Loucy (cell line): ENCODE results near the gene RANGRF.

Experiments
- H2AFZ ChIP-seq: fragments of 200-600 bp; sonication (generic); 2 replicates; pipeline ENCODE4 v1.6.0; 2016; ENCODE audit warnings: antibody characterized with exemption, mild to moderate bottlenecking, low read length, moderate library complexity
- H3F3A ChIP-seq: fragments of 200-600 bp; 2 replicates; pipeline ENCODE4 v1.6.0; 2016; ENCODE audit warnings: antibody characterized with exemption, low read depth, mild to moderate bottlenecking
- H3K27me3 ChIP-seq: fragments of 200-600 bp; sonication (generic); 2 replicates; pipeline ENCODE4 v1.6.1; 2014; ENCODE audit warnings: low read length, mild to moderate bottlenecking; ENCODE audit not compliant: insufficient read depth, poor library complexity, severe bottlenecking
- H3K36me3 ChIP-seq: fragments of 200-600 bp; sonication (generic); 2 replicates; pipeline ENCODE4 v1.6.1; 2016; ENCODE audit warnings: low read length; ENCODE audit not compliant: insufficient read depth
- H3K4me1 ChIP-seq: fragments of 200-600 bp; sonication (generic); 2 replicates; pipeline ENCODE4 v1.5.1; 2014; ENCODE audit warnings: low read length, mild to moderate bottlenecking; ENCODE audit not compliant: insufficient read depth, poor library complexity, severe bottlenecking
- H3K4me2 ChIP-seq: fragments of 200-600 bp; sonication (generic); 2 replicates; pipeline ENCODE4 v1.6.0; 2014; ENCODE audit warnings: antibody characterized with exemption, low read length, low read depth, mild to moderate bottlenecking; ENCODE audit not compliant: poor library complexity, severe bottlenecking
- H3K4me3 ChIP-seq: fragments of 200-600 bp; sonication (generic); 2 replicates; pipeline ENCODE4 v1.5.1; 2014; ENCODE audit warnings: low read length, mild to moderate bottlenecking, mixed read lengths; ENCODE audit not compliant: poor library complexity, severe bottlenecking
- H3K79me2 ChIP-seq: fragments of 200-600 bp; sonication (generic); 2 replicates; pipeline ENCODE4 v1.6.1; 2014; ENCODE audit warnings: low read length; ENCODE audit not compliant: insufficient read depth
- H3K9ac ChIP-seq: fragments of 200-600 bp; sonication (generic); 2 replicates; pipeline ENCODE4 v1.6.0; 2014; ENCODE audit warnings: mild to moderate bottlenecking, low read depth, low read length, moderate library complexity; ENCODE audit not compliant: poor library complexity, severe bottlenecking
- H3K9me2 ChIP-seq: fragments of 200-600 bp; sonication (generic); replicated peaks from 2 replicates; pipeline ENCODE4 v1.6.1; 2016; ENCODE audit warnings: low read depth, low read length, mixed read lengths
- H3K9me3 ChIP-seq: fragments of 200-600 bp; sonication (generic); 2 replicates; pipeline ENCODE4 v1.6.1; 2014; ENCODE audit warnings: mild to moderate bottlenecking, antibody characterized with exemption, low read length, low read depth; ENCODE audit not compliant: insufficient read depth
- H4K20me1 ChIP-seq: fragments of 200-600 bp; sonication (generic); 2 replicates; pipeline ENCODE4 v1.6.0; 2014; ENCODE audit warnings: antibody characterized with exemption, low read length, mild to moderate bottlenecking; ENCODE audit not compliant: insufficient read depth, poor library complexity, severe bottlenecking
- EZH2phosphoT487 ChIP-seq: fragments of 200-600 bp; IDR thresholded peaks from 2 replicates; pipeline ENCODE4 v1.6.1; 2018; ENCODE audit warnings: antibody characterized with exemption, mild to moderate bottlenecking, moderate library complexity, borderline replicate concordance
- TF ChIP-seq, protein P1 (sequence below): fragments of 200-600 bp; sonication (generic); conservative IDR thresholded peaks from 2 replicates; pipeline ENCODE4 v1.5.1; 2014; ENCODE audit warnings: mild to moderate bottlenecking, antibody characterized with exemption, low read length

RANGRF gene

DNA sequence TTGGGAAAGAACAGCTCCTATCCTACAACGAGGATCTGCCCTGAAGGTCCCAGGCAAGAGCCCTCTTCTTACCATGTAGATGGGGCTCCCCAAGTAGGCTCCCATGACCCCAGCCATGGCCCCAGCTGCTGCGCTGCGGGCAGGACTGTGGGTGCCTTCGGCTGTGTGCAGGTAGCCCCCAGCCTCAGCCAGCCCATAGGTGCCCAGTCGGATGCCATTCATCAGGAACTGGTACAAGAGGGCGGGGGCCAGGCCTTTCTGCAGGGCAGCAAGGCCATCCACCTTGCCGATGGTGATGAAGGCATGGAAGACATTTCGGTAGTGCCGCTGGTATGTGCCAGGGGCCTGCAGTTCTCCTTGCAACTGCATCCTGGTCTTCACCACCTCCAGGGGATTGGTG is 5.9 kb downstream of the RANGRF start:
- H3K4me3 ChIP-seq = peak overlapping the region; percentile 79
- H3K4me2 ChIP-seq = peak overlapping the region; percentile 98
- peaks cover 32% of the 10 kb centered on the region for H3K79me2 ChIP-seq
- H3F3A ChIP-seq = peaks cover 5% of the 10 kb centered on the region; the same call in 1 of the 2 replicates
- H4K20me1 ChIP-seq = no peaks in the 10 kb centered on the region
- peak overlapping the region; percentile 95 for H3K9ac ChIP-seq
- H2AFZ ChIP-seq = no peak overlapping the region
- no peaks in the 10 kb centered on the region for H3K9me3 ChIP-seq
- H3K9me2 ChIP-seq = no peaks in the 10 kb centered on the region
- no peaks in the 10 kb centered on the region for H3K27me3 ChIP-seq
- no peaks in the 10 kb centered on the region for H3K36me3 ChIP-seq
- peaks cover 45% of the 10 kb centered on the region for H3K4me1 ChIP-seq
- TF ChIP-seq, protein P1, sequence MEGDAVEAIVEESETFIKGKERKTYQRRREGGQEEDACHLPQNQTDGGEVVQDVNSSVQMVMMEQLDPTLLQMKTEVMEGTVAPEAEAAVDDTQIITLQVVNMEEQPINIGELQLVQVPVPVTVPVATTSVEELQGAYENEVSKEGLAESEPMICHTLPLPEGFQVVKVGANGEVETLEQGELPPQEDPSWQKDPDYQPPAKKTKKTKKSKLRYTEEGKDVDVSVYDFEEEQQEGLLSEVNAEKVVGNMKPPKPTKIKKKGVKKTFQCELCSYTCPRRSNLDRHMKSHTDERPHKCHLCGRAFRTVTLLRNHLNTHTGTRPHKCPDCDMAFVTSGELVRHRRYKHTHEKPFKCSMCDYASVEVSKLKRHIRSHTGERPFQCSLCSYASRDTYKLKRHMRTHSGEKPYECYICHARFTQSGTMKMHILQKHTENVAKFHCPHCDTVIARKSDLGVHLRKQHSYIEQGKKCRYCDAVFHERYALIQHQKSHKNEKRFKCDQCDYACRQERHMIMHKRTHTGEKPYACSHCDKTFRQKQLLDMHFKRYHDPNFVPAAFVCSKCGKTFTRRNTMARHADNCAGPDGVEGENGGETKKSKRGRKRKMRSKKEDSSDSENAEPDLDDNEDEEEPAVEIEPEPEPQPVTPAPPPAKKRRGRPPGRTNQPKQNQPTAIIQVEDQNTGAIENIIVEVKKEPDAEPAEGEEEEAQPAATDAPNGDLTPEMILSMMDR = no peak
- no peak for TF ChIP-seq EZH2phosphoT487

DNA sequence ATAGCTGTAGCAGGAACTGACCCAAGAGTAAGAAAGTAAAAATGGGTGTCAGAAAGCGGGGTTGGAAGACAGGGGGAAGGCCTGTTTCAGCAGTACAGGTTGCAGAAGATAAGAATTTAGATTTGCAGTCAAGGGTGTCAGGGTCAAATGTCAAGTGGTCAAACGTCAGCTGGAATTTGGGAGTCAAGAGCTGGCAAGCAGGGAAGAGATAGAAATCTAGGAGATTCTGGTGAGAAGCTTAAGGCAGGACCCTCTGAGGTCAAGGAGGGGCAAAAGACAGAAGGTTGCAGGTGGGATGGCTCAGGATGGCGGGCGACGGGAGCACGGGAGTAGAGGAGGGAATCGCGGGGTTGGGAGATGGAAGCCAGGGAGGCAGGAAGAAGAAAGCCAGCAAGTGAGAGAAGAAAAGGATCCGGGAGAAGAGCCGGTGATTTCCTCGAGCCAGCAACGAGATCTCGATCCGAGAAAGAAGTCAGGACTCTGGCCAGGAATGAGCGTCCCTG is 6.4 kb downstream of the RANGRF start:
- H2AFZ ChIP-seq = peak overlapping the region; percentile 80
- TF ChIP-seq EZH2phosphoT487 = no peak
- TF ChIP-seq, protein P1 = no peak
- no peaks in the 10 kb centered on the region for H3K9me2 ChIP-seq
- H4K20me1 ChIP-seq = no peaks in the 10 kb centered on the region
- peak overlapping the region; percentile 98 for H3K4me2 ChIP-seq
- H3K9me3 ChIP-seq = no peaks in the 10 kb centered on the region
- peak overlapping the region; percentile 79 for H3K4me3 ChIP-seq
- no peaks in the 10 kb centered on the region for H3K27me3 ChIP-seq
- H3K36me3 ChIP-seq = no peaks in the 10 kb centered on the region
- H3K9ac ChIP-seq = peak overlapping the region; percentile 95
- peaks cover 39% of the 10 kb centered on the region for H3K4me1 ChIP-seq
- peaks cover 5% of the 10 kb centered on the region; the same call in 1 of the 2 replicates for H3F3A ChIP-seq
- peaks cover 27% of the 10 kb centered on the region for H3K79me2 ChIP-seq

DNA sequence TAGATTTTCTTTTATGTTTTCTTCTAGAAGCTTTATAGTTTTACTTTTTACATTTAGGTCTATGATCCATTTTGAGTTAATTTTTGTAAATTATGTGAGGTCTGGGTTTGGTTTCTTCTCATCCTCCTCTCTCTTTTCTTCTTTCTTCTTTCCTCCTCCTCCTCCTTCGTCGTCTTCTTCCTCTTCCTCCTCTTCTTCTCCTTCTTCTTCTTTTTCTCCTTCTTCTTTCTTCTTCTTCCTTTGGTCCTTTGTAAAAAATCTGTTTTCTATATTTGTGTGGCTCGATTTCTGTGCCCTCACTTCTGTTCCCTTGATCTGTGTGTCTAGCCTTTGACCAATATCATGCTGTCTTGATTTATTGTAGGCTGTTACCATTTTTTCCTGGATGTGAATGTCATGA is 11.8 kb downstream of the RANGRF start:
- Histone ChIP-seq H3F3A (peaks cover 5% of the 10 kb centered on the region; the same call in 1 of the 2 replicates), H3K79me2 (no peaks in the 10 kb centered on the region), H3K4me3 (peak overlapping the region; percentile 31), H3K9ac (peak overlapping the region; percentile 45), H2AFZ (peak overlapping the region; percentile 85), H3K9me3 (no peaks in the 10 kb centered on the region), H3K36me3 (no peaks in the 10 kb centered on the region), H3K9me2 (no peaks in the 10 kb centered on the region), H3K27me3 (no peaks in the 10 kb centered on the region), H3K4me2 (peak overlapping the region; percentile 57), H4K20me1 (no peaks in the 10 kb centered on the region), H3K4me1 (peaks cover 10% of the 10 kb centered on the region)
- TF ChIP-seq, protein P1 = no peak
- TF ChIP-seq EZH2phosphoT487 = no peak
